GM23338 (cell line): ENCODE data around the gene GJB3. TPM values are rescaled to one million over a fixed set of nuclear protein-coding genes. Genes with fewer than 3 reads are reported as not detected.

Source experiments
- CREB1 ChIP-seq: fragments of 250-450 bp; sonication (Bioruptor Pico); IDR thresholded peaks from 2 replicates; pipeline ENCODE4 v1.5.0; 2020; ENCODE audit warnings: low read depth, mild to moderate bottlenecking, moderate library complexity
- CTCF ChIP-seq, 2 experiments: fragments of 200-600 bp in 1 of 2; sonication (generic) in 1 of 2; conservative IDR thresholded peaks; 2 replicates each; pipeline versions ENCODE4 v1.5.1 to v1.6.1; 2016 to 2017; ENCODE audit warnings: antibody characterized with exemption in 2 of 2, low read depth in 2 of 2, mild to moderate bottlenecking in 2 of 2, moderate library complexity in 1 of 2
- ETS1 ChIP-seq: IDR thresholded peaks from 2 replicates; pipeline ENCODE4 v1.6.1; 2016; ENCODE audit warnings: antibody characterized with exemption
- EZH2 ChIP-seq: fragments of 200-600 bp; sonication (generic); IDR thresholded peaks from one replicate; pipeline ENCODE4 v1.8.0; 2017; ENCODE audit warnings: antibody characterized with exemption, mild to moderate bottlenecking, low read depth; ENCODE audit not compliant: unreplicated experiment
- EZH2phosphoT487 ChIP-seq: fragments of 200-600 bp; sonication (generic); IDR thresholded peaks from one replicate; pipeline ENCODE4 v1.8.1; 2018; ENCODE audit warnings: antibody characterized with exemption; ENCODE audit not compliant: unreplicated experiment
- NANOG ChIP-seq: IDR thresholded peaks from 2 replicates; pipeline ENCODE4 v1.6.1; 2016; ENCODE audit warnings: antibody characterized with exemption, borderline replicate concordance
- POLR2AphosphoS5 ChIP-seq: IDR thresholded peaks from 2 replicates; pipeline ENCODE4 v1.6.1; 2016; ENCODE audit warnings: antibody characterized with exemption, low read depth
- STAT1 ChIP-seq: IDR thresholded peaks from one replicate; pipeline ENCODE4 v1.6.1; 2016; ENCODE audit warnings: antibody characterized with exemption; ENCODE audit not compliant: unreplicated experiment
- ZNF331 ChIP-seq: fragments of 250-450 bp; sonication (Bioruptor Pico); IDR thresholded peaks from 2 replicates; pipeline ENCODE4 v1.5.0; 2020; ENCODE audit warnings: low read depth, mild to moderate bottlenecking, moderate library complexity
- ZNF462 ChIP-seq: fragments of 250-450 bp; sonication (Bioruptor Pico); IDR thresholded peaks from 2 replicates; pipeline ENCODE4 v1.5.0; 2020; ENCODE audit warnings: mild to moderate bottlenecking, moderate library complexity
- polyA plus RNA-seq: library from polyadenylated mRNA; unstranded; fragments of >200 nt; fragmentation: Nextera tagmentation; extraction: Ambion mirVana; gene quantifications from 2 replicates; pipeline ENCODE4 v1.2.1, GENCODE V29; 2016
- total RNA-seq: library from RNA; depleted of rRNA; stranded (reverse); fragments of >200 nt; shearing (Covaris generic); gene quantifications from 2 replicates; pipeline ENCODE4 v1.2.3, GENCODE V29; 2014

The GJB3 gene
- total and polyA plus RNA-seq, 2 experiments from 2014 or later, result 0.26 to 0.31 TPM

GRCh38 chr1:34828611-34829010 is 47.6 kb downstream of the GJB3 start (continued):
- no peak for TF ChIP-seq ZNF462
- TF ChIP-seq POLR2AphosphoS5, result no peak
- TF ChIP-seq ZNF331 (CRISPR knock-in tag), result no peak
- no peak for TF ChIP-seq CREB1
- TF ChIP-seq EZH2, result no peak
- no peak for TF ChIP-seq EZH2phosphoT487
- no peak for TF ChIP-seq ETS1
- no peak for TF ChIP-seq NANOG
- TF ChIP-seq STAT1, result no peak
- no peak for TF ChIP-seq CTCF (conservative IDR thresholded peaks at IDR 0.05; ENCODE audit: low read depth in 2 of 2)
